ENCODE results near the gene CYP4X1. TPM values are rescaled to one million over a fixed set of nuclear protein-coding genes. Genes with fewer than 3 reads are reported as not detected.
"Not testable (repeated sequence)": the region's sequence is repeated elsewhere in the genome, so short reads cannot be mapped to it uniquely, and the experiment has no call there.

Gene CYP4X1
- polyA plus RNA-seq, 1 of the 3 experiments (the other 2 are of a cell fraction): 0.67 TPM

- TF ChIP-seq REST (IDR thresholded peaks at IDR 0.05; ENCODE audit: low read depth, low read length) (no peak), ELF1 (IDR thresholded peaks at IDR 0.05) (no peak), FOXM1 (IDR thresholded peaks at IDR 0.05; ENCODE audit: low read depth) (no peak), NRF1 (IDR thresholded peaks at IDR 0.05; ENCODE audit: low read depth, low read length) (no peak), TAF1 (IDR thresholded peaks at IDR 0.05; ENCODE audit: borderline replicate concordance, low read depth, low read length) (no peak), GABPA (IDR thresholded peaks at IDR 0.05; ENCODE audit: low read depth) (no peak), RFX5 (IDR thresholded peaks at IDR 0.05; ENCODE audit: low read length) (no peak), RXRA (IDR thresholded peaks at IDR 0.05; ENCODE audit: borderline replicate concordance, low read depth) (no peak), SMC3 (IDR thresholded peaks at IDR 0.05; ENCODE audit: low read depth, low read length) (no peak)
- TF ChIP-seq, protein P1, sequence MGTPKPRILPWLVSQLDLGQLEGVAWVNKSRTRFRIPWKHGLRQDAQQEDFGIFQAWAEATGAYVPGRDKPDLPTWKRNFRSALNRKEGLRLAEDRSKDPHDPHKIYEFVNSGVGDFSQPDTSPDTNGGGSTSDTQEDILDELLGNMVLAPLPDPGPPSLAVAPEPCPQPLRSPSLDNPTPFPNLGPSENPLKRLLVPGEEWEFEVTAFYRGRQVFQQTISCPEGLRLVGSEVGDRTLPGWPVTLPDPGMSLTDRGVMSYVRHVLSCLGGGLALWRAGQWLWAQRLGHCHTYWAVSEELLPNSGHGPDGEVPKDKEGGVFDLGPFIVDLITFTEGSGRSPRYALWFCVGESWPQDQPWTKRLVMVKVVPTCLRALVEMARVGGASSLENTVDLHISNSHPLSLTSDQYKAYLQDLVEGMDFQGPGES (IDR thresholded peaks at IDR 0.05; ENCODE audit: low read depth, low read length): no peak
Observed at GRCh38 chr1:47003896-47004403, 19.5 kb upstream of the CYP4X1 start (continued).

DNA sequence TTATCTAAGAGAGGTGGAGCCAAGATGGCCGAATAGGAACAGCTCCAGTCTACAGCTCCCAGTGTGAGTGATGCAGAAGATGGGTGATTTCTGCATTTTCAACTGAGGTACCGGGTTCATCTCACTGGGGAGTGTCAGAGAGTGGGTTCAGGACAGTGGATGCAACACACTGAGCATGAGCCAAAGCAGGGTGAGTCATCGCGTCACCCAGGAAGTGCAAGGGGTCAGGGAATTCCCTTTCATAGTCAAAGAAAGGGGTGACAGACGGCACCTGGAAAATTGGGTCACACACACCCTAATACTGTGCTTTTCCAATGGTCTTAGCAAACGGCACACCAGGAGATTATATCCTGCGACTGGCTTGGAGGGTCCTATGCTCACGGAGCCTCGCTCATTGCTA, 17.0 kb upstream of the CYP4X1 start:
- H3K27me3 ChIP-seq (ENCODE audit: insufficient read depth); H3K27ac ChIP-seq (ENCODE audit: low read depth in 2 of 2, low read length in 1 of 2); H3K9ac ChIP-seq; H3K36me3 ChIP-seq (replicated peaks in 1 of 2; ENCODE audit: control insufficient read depth in 1 of 2, insufficient read depth in 2 of 2, low read length in 1 of 2); H3K79me2 ChIP-seq (ENCODE audit: insufficient read depth); H3K4me1 ChIP-seq (ENCODE audit: control insufficient read depth in 1 of 2, insufficient read depth in 2 of 2, low read depth in 1 of 2, low read length in 1 of 2); H3K9me3 ChIP-seq; DNase-seq; H4K20me1 ChIP-seq (ENCODE audit: insufficient read depth); POLR2A ChIA-PET; CTCF ChIA-PET; H2AFZ ChIP-seq (ENCODE audit: low read depth); H3F3A ChIP-seq (replicated peaks; ENCODE audit: insufficient read depth); H3K9me2 ChIP-seq: not testable (repeated sequence)
- H3K4me3 ChIP-seq (ENCODE audit: low read depth in 2 of 2, low read length in 1 of 2): 0 out of 4 replicates have a peak overlapping the region, but pooled peaks of 1 of the 2 experiments have one; percentile 13
- peak overlapping the region; percentile 43; the same call in 1 of the 2 replicates for H3K4me2 ChIP-seq
- WGBS (ENCODE audit: low lambda C conversion rate): 6% methylated on average over 7 of the region's 9 CpGs

DNA sequence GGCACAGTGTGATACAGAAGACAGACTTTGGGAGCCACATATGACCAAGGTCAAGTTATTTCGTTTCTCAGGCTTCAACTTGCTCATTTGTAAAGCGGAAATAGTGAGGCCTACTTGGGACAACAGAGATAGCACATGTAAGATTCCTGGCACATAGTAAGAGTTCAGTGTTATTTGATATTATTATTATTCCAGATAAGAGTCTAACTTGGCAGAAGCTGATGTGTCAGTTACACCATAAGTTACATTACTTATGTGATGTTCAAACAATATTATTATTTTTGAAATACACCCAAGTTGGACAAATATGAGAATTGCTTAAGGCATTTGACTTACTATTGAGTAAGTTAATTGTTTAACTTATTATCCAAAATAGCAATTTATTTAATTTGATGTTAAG, 10.2 kb upstream of the CYP4X1 start:
- H3K27ac ChIP-seq (ENCODE audit: low read depth in 2 of 2, low read length in 1 of 2): no peak overlapping the region
- no peak for TF ChIP-seq RCOR1 (IDR thresholded peaks at IDR 0.05; ENCODE audit: low read length)
- no peaks in the 10 kb centered on the region for H4K20me1 ChIP-seq (ENCODE audit: insufficient read depth)
- no peak overlapping the region for H2AFZ ChIP-seq (ENCODE audit: low read depth)
- H3K36me3 ChIP-seq (replicated peaks in 1 of 2; ENCODE audit: control insufficient read depth in 1 of 2, insufficient read depth in 2 of 2, low read length in 1 of 2): no peaks in the 10 kb centered on the region
- H3K4me1 ChIP-seq (ENCODE audit: control insufficient read depth in 1 of 2, insufficient read depth in 2 of 2, low read depth in 1 of 2, low read length in 1 of 2): no peaks in the 10 kb centered on the region
- DNase-seq: no peak
- no peaks in the 10 kb centered on the region for H3F3A ChIP-seq (replicated peaks; ENCODE audit: insufficient read depth)
- no peaks in the 10 kb centered on the region for H3K9me2 ChIP-seq
- no peaks in the 10 kb centered on the region for H3K79me2 ChIP-seq (ENCODE audit: insufficient read depth)
- ChIA-PET POLR2A (no interaction called here), CTCF (interaction anchor here (1.3 kb wide), 1 partner anchor 10 kb away, joined by 3 read pairs; no protein-coding TSS in a partner anchor)
- H3K4me2 ChIP-seq: no peak overlapping the region
- no peak overlapping the region for H3K4me3 ChIP-seq (ENCODE audit: low read depth in 2 of 2, low read length in 1 of 2)
- no peaks in the 10 kb centered on the region for H3K9me3 ChIP-seq
- no peak overlapping the region for H3K9ac ChIP-seq
- H3K27me3 ChIP-seq (ENCODE audit: insufficient read depth): no peaks in the 10 kb centered on the region; the same call in 1 of the 2 replicates
- 22% methylated on average over 2 of the region's 2 CpGs for WGBS (ENCODE audit: low lambda C conversion rate)
